Coronary artery (tissue), 2 donors: ENCODE data around the gene SMARCE1.

Experiments
- DNase-seq: peaks from one replicate; pipeline ENCODE4 v3.0.0-alpha.2; 2017; ENCODE audit warnings: low spot score
- H3K27ac ChIP-seq, 2 donors: fragments of 200-600 bp; sonication (generic); one replicate each; pipeline ENCODE4 v1.5.1; 2016 to 2019
- H3K4me3 ChIP-seq: fragments of 200-600 bp; sonication (generic); 2 replicates; pipeline ENCODE4 v1.5.1; 2016; ENCODE audit warnings: mild to moderate bottlenecking, moderate library complexity
- CTCF ChIP-seq: fragments of 200-600 bp; sonication (generic); IDR thresholded peaks from one replicate; pipeline ENCODE4 v1.5.1; 2019; ENCODE audit warnings: antibody characterized with exemption

The SMARCE1 gene

DNA sequence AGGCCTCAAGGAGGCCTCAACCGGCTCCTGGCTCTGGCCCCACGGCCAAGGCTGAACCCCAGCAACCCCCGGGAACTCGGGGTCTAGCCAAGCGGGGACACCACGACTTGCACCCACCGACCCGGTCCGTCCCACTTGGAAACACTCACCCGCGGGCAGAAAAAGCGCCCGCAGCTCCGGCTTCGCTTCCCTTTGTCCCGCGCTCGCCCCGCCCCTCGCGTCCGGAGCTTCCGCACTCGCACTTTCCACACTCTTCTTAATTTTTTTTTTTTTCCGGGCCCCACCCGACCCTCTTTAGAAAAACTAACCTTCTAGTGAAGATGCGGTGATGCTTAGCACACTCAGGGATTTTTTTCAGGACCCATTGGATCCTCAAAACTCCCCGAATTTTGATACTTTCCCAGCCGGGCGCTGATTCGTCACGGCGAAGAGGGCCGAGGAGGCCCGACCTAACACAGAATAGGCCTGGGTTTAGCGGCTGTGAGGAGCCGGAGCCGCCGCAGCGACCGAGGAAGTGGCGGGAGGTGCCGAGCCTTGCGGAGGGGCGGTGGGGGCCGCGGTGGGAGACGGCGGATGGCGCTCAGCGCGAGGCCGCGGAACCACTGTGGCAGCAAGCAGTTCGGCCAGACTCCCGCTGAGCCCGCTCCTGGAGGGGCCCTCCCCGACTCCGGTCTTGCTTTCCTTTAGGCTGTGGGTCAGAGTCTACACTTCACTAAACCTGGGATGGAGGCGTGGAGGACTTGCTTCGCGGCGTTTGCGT is at the start of gene SMARCE1:
TSS of gene SMARCE1 (minus strand) at position 195 of the 760 bp plus-strand sequence. CDS start 2,016 bp downstream, outside the sequence.
- Histone ChIP-seq H3K27ac (peak within 1 kb of the TSS; percentile 98 to 99), H3K4me3 (peak within 1 kb of the TSS; percentile 79)
- peak; percentile 84 for DNase-seq
- TF ChIP-seq CTCF: no peak

DNA sequence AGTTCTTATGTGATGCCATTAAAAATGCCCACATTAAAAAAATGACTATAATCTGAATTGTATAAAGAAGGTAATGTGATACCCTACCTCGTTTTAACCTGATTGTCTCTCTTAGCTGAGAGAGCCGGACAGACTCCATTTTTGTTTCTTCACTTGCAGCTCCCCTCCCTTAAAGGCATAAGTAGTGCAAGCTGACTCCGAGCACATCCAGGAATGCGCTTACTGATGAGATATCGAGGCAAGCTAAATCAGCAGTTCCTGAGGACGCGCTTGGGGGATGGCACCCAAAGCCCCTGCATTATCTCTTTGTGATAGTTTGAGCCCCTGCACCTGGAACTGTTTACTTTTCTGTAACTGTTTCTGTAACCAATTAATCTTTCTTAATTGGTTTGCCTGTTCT is 49.7 kb upstream of the SMARCE1 start:
- TF ChIP-seq CTCF: no peak
- no peak for DNase-seq
- Histone ChIP-seq H3K4me3 (no peak overlapping the region), H3K27ac (no peak overlapping the region)

DNA sequence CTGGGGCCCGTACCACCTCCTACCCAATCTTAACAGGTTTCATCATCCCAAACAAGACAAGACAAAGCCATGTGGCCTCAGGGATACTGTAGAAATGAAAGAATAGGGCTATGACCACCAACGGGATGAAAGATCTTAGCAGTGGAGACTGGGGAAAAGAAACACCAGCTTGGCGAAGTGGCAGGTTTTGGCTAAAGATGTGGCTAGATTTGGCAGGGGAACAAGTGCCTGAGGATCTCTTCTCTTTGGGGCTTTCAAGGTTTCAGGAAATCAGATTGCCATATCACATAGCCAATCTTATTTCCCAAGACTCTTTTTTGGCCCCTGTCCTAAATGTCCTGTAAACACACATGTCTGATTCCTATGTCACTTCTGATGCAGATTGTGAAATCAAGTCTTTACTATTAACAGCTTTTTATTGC is 49.0 kb upstream of the SMARCE1 start:
- TF ChIP-seq CTCF: no peak
- no peak for DNase-seq
- Histone ChIP-seq H3K27ac (no peak overlapping the region), H3K4me3 (no peak overlapping the region)

- Histone ChIP-seq H3K4me3 (no peak overlapping the region), H3K27ac (no peak overlapping the region)
- TF ChIP-seq CTCF: no peak
- no peak for DNase-seq
Measured at GRCh38 chr17:40695874-40696472, 48.4 kb upstream of the SMARCE1 start.

DNA sequence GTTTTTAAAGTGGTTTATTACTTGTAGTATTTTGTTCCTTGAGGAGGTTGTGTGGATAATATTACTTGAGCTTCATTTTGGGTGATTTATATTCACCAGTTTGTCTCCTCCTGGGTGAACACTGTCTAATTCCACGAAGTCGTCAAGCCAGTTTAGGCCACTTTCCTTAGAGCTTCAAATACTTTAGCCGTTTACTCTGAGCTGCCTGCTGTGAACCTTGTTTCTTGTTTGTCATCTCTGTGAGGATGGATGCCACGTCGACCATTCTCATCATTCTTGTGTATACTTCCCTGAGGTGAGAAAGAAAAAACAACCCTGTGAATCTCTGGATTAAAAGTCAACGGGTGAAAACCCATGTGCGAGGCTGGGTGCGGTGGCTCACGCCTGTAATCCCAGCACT is 47.0 kb upstream of the SMARCE1 start:
- TF ChIP-seq CTCF: no peak
- DNase-seq: no peak
- Histone ChIP-seq H3K4me3 (no peak overlapping the region), H3K27ac (no peak overlapping the region)

DNA sequence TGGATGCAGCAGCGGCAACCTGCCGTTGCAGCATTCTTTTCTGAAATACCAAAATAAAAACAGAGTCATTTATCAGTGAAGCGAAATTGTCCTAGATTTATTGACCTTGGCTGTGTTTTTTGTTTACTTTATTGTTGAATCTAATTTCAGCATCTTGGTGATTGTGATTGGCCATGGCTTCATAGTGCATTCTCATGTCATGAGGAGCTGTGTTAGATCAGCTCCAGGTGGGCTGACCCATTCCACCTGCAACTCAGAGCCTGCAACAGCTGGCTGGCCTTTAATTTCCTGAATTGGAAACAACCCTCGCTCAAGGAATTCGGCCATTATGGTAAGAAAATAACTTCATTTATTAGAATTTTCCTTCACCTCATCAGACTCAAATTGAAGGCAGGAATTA is 39.5 kb upstream of the SMARCE1 start:
- no peak overlapping the region for H3K4me3 ChIP-seq
- TF ChIP-seq CTCF: no peak
- no peak for DNase-seq
- no peak overlapping the region for H3K27ac ChIP-seq

DNA sequence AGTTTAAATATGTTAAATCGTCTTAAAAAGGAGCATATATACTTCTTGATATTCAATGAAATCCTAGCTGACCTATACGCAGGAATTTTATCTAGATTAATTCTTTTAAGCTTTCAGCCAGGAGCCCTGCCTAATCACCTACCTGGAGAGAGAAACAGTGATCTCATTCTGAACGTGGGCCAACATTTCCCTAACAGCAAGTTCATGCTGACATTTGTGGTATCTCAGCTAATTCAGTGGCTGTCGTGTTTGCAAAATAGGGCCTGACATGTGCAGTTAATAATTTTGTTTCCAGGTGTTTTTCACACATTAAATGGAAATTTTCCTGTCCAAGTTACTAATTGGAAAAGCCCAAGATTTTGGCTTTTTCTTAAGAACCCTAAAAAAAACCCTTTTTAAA is 38.6 kb upstream of the SMARCE1 start:
- Histone ChIP-seq H3K4me3 (no peak overlapping the region), H3K27ac (no peak overlapping the region)
- TF ChIP-seq CTCF: no peak
- DNase-seq: no peak
